Measurements from ENCODE around the gene MAST3. TPM values are rescaled to one million over a fixed set of nuclear protein-coding genes. Genes with fewer than 3 reads are reported as not detected.

Gene MAST3
- total and polyA plus RNA-seq, 8 donors = 13.7 to 27.5 (median 23.6) TPM

- FAIRE-seq (no peak), ATAC-seq (no peak), DNase-seq (no peak)
- Histone ChIP-seq H3K9me3 (no peaks in the 10 kb centered on the region), H3K4me1 (no peaks in the 10 kb centered on the region), H3K27me3 (no peaks in the 10 kb centered on the region), H3K27ac (no peak overlapping the region), H3K4me3 (no peak overlapping the region), H3K36me3 (peaks cover 0 to 69% (median 22%) of the 10 kb centered on the region in 3 donors)
- WGBS, 2 donors = 97 to 100% methylated on average over 1 of the region's 1 CpG
- intact Hi-C loops (cut with DNase I) = no loop called here
- TF ChIP-seq, protein P1, sequence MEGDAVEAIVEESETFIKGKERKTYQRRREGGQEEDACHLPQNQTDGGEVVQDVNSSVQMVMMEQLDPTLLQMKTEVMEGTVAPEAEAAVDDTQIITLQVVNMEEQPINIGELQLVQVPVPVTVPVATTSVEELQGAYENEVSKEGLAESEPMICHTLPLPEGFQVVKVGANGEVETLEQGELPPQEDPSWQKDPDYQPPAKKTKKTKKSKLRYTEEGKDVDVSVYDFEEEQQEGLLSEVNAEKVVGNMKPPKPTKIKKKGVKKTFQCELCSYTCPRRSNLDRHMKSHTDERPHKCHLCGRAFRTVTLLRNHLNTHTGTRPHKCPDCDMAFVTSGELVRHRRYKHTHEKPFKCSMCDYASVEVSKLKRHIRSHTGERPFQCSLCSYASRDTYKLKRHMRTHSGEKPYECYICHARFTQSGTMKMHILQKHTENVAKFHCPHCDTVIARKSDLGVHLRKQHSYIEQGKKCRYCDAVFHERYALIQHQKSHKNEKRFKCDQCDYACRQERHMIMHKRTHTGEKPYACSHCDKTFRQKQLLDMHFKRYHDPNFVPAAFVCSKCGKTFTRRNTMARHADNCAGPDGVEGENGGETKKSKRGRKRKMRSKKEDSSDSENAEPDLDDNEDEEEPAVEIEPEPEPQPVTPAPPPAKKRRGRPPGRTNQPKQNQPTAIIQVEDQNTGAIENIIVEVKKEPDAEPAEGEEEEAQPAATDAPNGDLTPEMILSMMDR (IDR thresholded peaks at IDR 0.05) = no peak
Observed at GRCh38 chr19:18140473-18140872, 42.9 kb downstream of the MAST3 start.

DNA sequence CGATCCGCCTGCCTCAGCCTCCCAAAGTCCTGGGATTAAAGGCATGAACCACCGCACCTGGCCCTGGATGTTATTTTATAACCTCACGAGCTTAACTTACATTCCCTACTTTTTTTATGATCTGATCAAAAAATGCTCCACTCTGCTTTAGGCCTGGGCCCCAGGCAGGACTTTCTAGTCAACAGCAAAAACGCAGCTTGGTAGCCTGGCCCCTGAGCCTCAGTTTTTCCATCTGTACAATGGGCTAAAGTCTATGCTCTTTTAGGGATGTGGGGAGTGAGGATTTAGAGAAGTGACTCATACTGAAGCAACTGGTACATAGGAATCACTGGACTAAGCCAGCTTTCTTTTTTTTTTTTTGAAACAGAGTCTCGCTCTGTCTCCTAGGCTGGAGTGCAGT, 43.5 kb downstream of the MAST3 start:
- intact Hi-C loops (cut with DNase I) = no loop called here
- FAIRE-seq (no peak), ATAC-seq (no peak), DNase-seq (no peak)
- Histone ChIP-seq H3K27me3 (no peaks in the 10 kb centered on the region), H3K27ac (no peak overlapping the region), H3K4me1 (no peaks in the 10 kb centered on the region), H3K9me3 (no peaks in the 10 kb centered on the region), H3K36me3 (peaks cover 0 to 74% (median 25%) of the 10 kb centered on the region in 3 donors), H3K4me3 (no peak overlapping the region)
- 92 to 96% methylated on average over 5 to 6 of the region's 6 CpGs for WGBS, 2 donors
- TF ChIP-seq, protein P1 (IDR thresholded peaks at IDR 0.05) = no peak

GRCh38 chr19:18143902-18144301, 46.3 kb downstream of the MAST3 start:
- Histone ChIP-seq H3K27me3 (no peaks in the 10 kb centered on the region), H3K36me3 (peaks cover 0 to 72% (median 25%) of the 10 kb centered on the region in 3 donors), H3K4me3 (no peak overlapping the region), H3K27ac (no peak overlapping the region), H3K4me1 (no peaks in the 10 kb centered on the region), H3K9me3 (no peaks in the 10 kb centered on the region)
- DNase-seq (peak in 1 of 6 donors; percentile 9), FAIRE-seq (no peak), ATAC-seq (no peak)
- WGBS, 2 donors = 92 to 93% methylated on average over 3 of the region's 3 CpGs
- intact Hi-C loops (cut with DNase I) = no loop called here
- TF ChIP-seq, protein P1 (IDR thresholded peaks at IDR 0.05) = no peak

- Histone ChIP-seq H3K27me3 (no peaks in the 10 kb centered on the region), H3K27ac (no peak overlapping the region), H3K4me3 (no peak overlapping the region), H3K36me3 (peaks cover 0 to 67% (median 25%) of the 10 kb centered on the region in 3 donors), H3K9me3 (no peaks in the 10 kb centered on the region), H3K4me1 (no peaks in the 10 kb centered on the region)
- intact Hi-C loops (cut with DNase I) = no loop called here
- TF ChIP-seq, protein P1 (IDR thresholded peaks at IDR 0.05) = no peak
- FAIRE-seq (no peak), ATAC-seq (no peak), DNase-seq (peak in 1 of 6 donors; percentile 80)
- 94 to 97% methylated on average over 16 of the region's 16 CpGs for WGBS, 2 donors
Observed at GRCh38 chr19:18144361-18144760, 46.8 kb downstream of the MAST3 start.

DNA sequence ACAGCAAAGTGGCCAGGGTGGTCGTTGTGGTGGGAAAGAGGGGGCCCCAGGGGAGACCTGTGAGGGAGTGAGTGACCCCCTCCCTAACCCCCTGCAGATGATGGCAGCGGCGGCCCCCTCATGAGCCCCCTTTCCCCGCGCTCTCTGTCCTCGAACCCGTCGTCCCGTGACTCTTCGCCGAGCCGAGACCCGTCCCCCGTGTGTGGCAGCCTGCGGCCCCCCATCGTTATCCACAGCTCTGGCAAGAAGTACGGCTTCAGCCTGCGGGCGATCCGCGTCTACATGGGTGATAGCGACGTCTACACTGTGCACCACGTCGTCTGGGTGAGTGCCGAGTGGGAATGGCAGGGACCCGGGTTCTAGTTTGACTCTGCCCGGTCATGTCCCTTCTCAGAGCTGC, 47.3 kb downstream of the MAST3 start:
- 95 to 98% methylated on average over 28 of the region's 28 CpGs for WGBS, 2 donors
- no peak for ATAC-seq
- TF ChIP-seq, protein P1 (IDR thresholded peaks at IDR 0.05) = no peak
- H3K36me3 ChIP-seq = peaks cover 0 to 66% (median 25%) of the 10 kb centered on the region in 3 donors
- H3K9me3 ChIP-seq = no peaks in the 10 kb centered on the region
- intact Hi-C loops (cut with DNase I) = no loop called here
- no peak overlapping the region for H3K4me3 ChIP-seq
- H3K4me1 ChIP-seq = no peaks in the 10 kb centered on the region
- peak in 1 of 6 donors; percentile 20 for DNase-seq
- no peaks in the 10 kb centered on the region for H3K27me3 ChIP-seq
- no peak overlapping the region for H3K27ac ChIP-seq
- no peak for FAIRE-seq

All from pancreas (tissue), 10 donors.